HG03575 (cell line): ENCODE data around the gene TSNAXIP1.

Source experiments
- ATAC-seq: cut with Tn5 transposase; IDR thresholded peaks from one replicate; pipeline ENCODE4 v1.9.1; 2021; ENCODE audit not compliant: unreplicated experiment, insufficient number of reproducible peaks, low FRiP score; ENCODE audit errors: extremely low read depth

Gene TSNAXIP1, protein sequence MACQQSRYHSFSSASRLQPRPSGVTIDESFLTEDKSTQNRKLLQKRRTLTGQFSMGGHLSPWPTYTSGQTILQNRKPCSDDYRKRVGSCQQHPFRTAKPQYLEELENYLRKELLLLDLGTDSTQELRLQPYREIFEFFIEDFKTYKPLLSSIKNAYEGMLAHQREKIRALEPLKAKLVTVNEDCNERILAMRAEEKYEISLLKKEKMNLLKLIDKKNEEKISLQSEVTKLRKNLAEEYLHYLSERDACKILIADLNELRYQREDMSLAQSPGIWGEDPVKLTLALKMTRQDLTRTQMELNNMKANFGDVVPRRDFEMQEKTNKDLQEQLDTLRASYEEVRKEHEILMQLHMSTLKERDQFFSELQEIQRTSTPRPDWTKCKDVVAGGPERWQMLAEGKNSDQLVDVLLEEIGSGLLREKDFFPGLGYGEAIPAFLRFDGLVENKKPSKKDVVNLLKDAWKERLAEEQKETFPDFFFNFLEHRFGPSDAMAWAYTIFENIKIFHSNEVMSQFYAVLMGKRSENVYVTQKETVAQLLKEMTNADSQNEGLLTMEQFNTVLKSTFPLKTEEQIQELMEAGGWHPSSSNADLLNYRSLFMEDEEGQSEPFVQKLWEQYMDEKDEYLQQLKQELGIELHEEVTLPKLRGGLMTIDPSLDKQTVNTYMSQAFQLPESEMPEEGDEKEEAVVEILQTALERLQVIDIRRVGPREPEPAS

GRCh38 chr16:67806428-67807147 is at the start of gene TSNAXIP1, which contains the start of gene RANBP10:
TSNAXIP1 (plus strand) TSS chr16:67806889; CDS start chr16:67807150, 261 bp downstream.
RANBP10 (minus strand) TSS chr16:67806560; CDS start chr16:67806536, 24 bp downstream.
- ATAC-seq: peak; percentile 90

DNA sequence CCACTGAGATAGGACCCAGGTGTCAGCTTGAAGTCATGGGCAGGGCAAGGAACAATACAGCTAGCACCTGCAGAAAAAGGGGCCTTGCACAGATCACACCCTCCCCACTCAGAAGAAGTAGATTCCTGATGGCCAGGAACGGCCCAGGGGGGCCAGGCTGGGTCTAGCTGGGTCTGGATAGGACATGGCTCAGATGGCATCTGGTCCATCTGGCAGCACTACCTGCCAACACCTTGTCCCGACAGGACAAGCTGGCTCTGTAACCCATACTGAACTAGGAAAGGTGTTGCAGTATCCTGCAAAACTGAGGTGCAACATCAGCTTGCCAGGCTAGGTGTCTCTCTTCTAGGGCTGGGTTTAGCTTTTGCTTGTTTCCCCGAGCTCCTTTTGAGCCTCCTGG is 48.7 kb upstream of the TSNAXIP1 start:
- ATAC-seq: no peak

DNA sequence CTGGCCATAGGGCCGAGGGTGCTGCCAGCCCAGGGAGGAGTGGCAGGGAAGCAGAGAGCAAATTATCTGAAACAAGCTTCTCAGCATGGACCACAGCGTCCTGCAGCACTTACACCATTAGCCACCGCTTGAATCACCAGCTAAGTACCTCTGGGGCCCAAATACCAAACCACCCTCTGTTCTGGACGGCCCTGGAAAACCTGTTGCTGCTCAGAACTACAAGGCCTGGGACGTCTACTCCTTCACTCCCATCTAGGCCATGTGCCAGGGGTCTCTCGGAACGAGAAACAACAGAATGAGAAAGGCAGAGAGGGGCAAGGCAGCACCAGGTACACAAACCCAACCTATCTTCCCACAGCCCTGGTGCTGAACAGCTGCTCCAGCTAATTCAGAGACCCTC is 47.7 kb upstream of the TSNAXIP1 start:
- ATAC-seq: no peak

GRCh38 chr16:67760206-67760955 is 46.3 kb upstream of the TSNAXIP1 start:
- no peak for ATAC-seq

- ATAC-seq: no peak
These were observed 45.8 kb upstream of the TSNAXIP1 start for GRCh38 chr16:67760956-67761230.

- ATAC-seq: no peak
These were observed 44.8 kb upstream of the TSNAXIP1 start for GRCh38 chr16:67761924-67762323.

GRCh38 chr16:67762385-67762784 is 44.3 kb upstream of the TSNAXIP1 start:
- no peak for ATAC-seq

- ATAC-seq: no peak
These were observed 43.6 kb upstream of the TSNAXIP1 start for GRCh38 chr16:67763066-67763465.

GRCh38 chr16:67764158-67764667 is 42.5 kb upstream of the TSNAXIP1 start:
- no peak for ATAC-seq

DNA sequence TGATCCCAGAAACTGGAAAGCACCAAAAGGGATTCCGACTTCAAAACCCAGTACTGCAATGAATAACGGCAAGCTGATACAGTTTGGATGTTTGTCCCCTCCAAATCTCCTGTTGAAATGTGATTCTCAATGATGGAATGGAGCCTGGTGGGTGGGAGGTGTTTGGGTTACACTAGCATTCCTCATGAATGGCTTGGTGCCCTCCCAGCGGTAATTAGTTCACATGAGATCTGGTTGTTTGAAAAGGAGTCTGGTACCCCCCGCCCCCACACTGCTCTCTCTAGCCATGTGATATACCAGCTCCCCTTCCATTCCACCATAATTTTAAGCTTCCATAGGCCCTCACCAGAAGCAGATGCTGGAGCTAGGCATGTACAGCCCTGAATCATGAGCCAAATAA is 40.4 kb upstream of the TSNAXIP1 start:
- ATAC-seq: no peak

GRCh38 chr16:67767953-67768352 is 38.7 kb upstream of the TSNAXIP1 start:
- ATAC-seq: no peak

DNA sequence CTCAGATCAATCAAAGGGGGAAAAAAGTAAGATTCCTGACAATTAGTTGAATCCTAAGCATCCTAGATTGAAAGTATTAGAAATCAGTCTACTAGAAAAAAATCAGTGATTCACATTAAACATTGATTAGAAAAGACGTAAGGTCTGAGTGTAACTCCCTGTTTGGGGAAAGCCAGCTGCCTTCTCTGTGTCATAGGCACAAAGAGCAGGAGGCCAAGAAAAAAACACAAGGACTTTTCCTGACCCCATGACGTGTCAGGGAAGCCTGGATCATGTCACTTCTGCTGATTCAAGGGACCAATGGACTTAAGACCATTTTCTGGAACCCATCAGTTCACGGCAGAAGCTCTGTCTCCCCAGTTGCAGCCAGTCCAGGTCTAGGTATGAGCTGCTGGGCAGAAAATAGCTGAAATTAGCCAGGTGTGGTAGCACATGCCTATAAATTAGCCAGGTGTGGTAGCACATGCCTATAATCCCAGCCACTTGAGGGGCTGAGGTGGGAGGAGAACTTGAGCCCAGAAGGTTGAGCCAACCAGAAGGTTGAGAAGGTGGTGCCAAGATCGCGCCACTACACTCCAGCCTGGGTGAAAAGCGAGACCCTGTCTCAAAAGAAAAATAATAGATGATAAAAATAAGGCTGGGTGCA is 36.2 kb upstream of the TSNAXIP1 start:
- no peak for ATAC-seq

- no peak for ATAC-seq
These were observed 33.6 kb upstream of the TSNAXIP1 start for GRCh38 chr16:67773099-67773498.

DNA sequence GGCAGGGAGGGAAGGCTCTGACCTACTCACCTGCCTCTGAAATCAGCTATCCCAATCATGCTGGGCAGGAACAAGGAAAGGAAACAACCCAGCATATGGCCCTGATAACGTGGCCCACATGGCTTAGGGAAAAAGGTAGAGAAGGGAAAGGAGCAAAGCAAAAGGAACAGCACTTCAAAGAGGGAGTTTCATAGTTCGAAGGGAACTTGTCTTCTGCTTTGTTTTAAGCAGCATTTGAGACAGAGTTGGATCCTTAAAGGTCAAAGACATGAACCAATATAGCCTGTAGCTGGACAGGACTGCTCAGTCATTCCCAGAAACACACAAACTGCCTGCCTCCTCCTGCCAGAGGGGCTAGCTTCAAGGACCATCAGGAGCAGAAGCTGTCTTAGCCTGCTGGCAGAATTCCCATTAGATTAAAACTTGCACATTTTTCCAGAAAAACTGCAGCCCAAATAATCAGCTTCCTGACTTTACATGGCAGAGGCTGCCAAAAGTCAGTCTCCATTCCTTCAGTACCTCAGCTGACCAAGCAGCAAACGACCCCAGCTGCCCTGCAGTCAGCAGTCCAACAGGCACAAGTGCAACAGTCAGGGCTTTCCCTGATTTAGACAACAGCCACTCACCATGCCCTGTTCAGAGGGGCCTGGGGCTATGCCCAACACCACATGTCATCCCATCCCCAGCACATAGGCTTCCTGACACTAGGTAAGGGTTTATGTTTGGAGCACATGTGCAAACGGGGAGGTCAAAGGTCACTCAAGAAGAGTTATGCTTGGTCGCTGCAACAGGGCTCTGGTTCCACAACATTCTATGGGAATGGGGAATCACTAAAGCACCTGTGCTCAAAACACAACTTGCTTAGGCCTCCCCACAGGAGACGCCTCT is 32.9 kb upstream of the TSNAXIP1 start:
- ATAC-seq: no peak

DNA sequence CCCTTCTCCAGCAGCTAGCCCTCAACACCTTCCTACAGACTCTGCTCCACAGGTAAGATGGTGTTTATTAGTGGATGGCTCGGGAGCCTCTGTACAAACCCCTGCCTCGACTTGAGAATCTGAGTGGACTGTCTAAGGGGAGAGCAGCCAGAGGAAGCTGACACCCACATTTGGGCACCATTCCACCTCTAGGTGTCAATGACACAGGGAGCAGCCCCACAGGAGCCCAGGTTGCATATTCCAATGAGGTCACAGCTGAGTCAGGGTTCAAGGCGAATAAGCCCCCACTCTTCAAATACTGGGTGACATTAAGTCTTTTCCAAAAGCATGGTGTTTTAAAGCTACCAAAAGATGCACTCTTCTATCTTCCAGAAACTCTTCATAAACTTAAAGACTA is 32.2 kb upstream of the TSNAXIP1 start:
- no peak for ATAC-seq

DNA sequence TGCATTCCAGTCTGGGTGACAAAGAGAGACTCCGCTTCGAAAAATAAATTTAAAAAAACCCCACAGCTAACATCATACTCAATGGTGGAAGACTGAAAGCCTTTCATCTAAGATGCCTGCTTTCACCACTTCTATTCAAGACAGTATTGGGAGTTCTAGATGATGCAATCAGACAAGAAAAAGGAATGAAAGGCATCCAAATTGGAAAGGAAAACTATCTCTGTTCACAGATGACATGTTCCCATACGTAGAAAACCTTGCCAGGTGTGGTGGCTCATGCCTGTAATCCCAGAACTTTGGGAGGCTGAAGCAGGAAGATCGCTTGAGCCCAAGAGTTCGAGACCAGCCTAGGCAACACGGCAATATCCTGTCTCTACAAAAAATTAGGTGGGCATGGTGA is 31.4 kb upstream of the TSNAXIP1 start:
- no peak for ATAC-seq

GRCh38 chr16:67779256-67780014 is 27.3 kb upstream of the TSNAXIP1 start:
- ATAC-seq: no peak
